CD4-positive, alpha-beta memory T cell (primary cell): ENCODE data around the gene CPM. TPM values are rescaled to one million over a fixed set of nuclear protein-coding genes. Genes with fewer than 3 reads are reported as not detected.

ENCODE experiments used
- CTCF ChIA-PET: fragments of 350-600 bp; sonication (Branson Sonifier 250); formaldehyde crosslinking; loops from one replicate; lab custom pipeline; 2021; ENCODE audit warnings: inconsistent platforms; ENCODE audit not compliant: partially characterized antibody; lab: Charles Lee
- POLR2A ChIA-PET: fragments of 350-600 bp; sonication (Branson Sonifier 250); formaldehyde crosslinking; loops from one replicate; lab custom pipeline; 2021; ENCODE audit not compliant: partially characterized antibody; lab: Charles Lee
- DNase-seq, 5 donors: peaks; one replicate each; pipeline versions ENCODE4 v3.0.0 to v3.0.0-alpha.2; 2020 to 2022; ENCODE audit warnings: mixed read lengths in 1 of 5
- H3K27ac ChIP-seq: one replicate; pipeline ENCODE4 v1.7.0; 2013; ENCODE audit warnings: low read depth, low read length
- H3K27me3 ChIP-seq: 2 replicates; pipeline ENCODE4 v1.7.0; 2013; ENCODE audit warnings: mild to moderate bottlenecking, low read length, moderate library complexity; ENCODE audit not compliant: insufficient read depth
- H3K36me3 ChIP-seq: 2 replicates; pipeline ENCODE4 v1.7.0; 2013; ENCODE audit warnings: mild to moderate bottlenecking, low read length, moderate library complexity; ENCODE audit not compliant: insufficient read depth
- H3K4me1 ChIP-seq: 2 replicates; pipeline ENCODE4 v1.7.0; 2013; ENCODE audit warnings: mild to moderate bottlenecking, low read length, moderate library complexity; ENCODE audit not compliant: insufficient read depth
- H3K4me3 ChIP-seq, 2 donors: one replicate each; pipeline ENCODE4 v1.7.0; 2013; ENCODE audit warnings: low read length in 2 of 2, mild to moderate bottlenecking in 1 of 2
- H3K9me3 ChIP-seq, 2 donors: one replicate each; pipeline ENCODE4 v1.7.0; 2013; ENCODE audit warnings: low read length in 2 of 2, control low read depth in 1 of 2; ENCODE audit not compliant: control insufficient read depth in 1 of 2
- H3K27ac Mint-ChIP-seq, 7 donors: one replicate each; pipeline ENCODE4 v1.8.0; 2020 to 2021; ENCODE audit warnings: mixed read lengths in 7 of 7, mild to moderate bottlenecking in 6 of 7, inconsistent platforms in 3 of 7, moderate library complexity in 3 of 7
- H3K27me3 Mint-ChIP-seq, 2 donors: one replicate each; pipeline ENCODE4 v1.8.0; 2020 to 2021; ENCODE audit warnings: mixed read lengths in 2 of 2
- H3K36me3 Mint-ChIP-seq, 2 donors: one replicate each; pipeline ENCODE4 v1.8.0; 2020 to 2021; ENCODE audit warnings: mixed read lengths in 2 of 2, inconsistent platforms in 1 of 2, mild to moderate bottlenecking in 1 of 2
- H3K4me1 Mint-ChIP-seq, 4 donors: one replicate each; pipeline ENCODE4 v1.8.0; 2020 to 2021; ENCODE audit warnings: mixed read lengths in 4 of 4, mild to moderate bottlenecking in 1 of 4
- H3K4me3 Mint-ChIP-seq, 8 donors: one replicate each; pipeline ENCODE4 v1.8.0; 2020 to 2021; ENCODE audit warnings: mixed read lengths in 8 of 8, mild to moderate bottlenecking in 7 of 8, moderate library complexity in 6 of 8, inconsistent platforms in 3 of 8
- H3K9me3 Mint-ChIP-seq, 8 donors: one replicate each; pipeline ENCODE4 v1.8.0; 2020 to 2021; ENCODE audit warnings: mixed read lengths in 8 of 8, mild to moderate bottlenecking in 5 of 8, inconsistent platforms in 3 of 8, moderate library complexity in 1 of 8
- intact Hi-C: fragments of 100-400 bp; cut with micrococcal nuclease; formaldehyde crosslinking; loops from one replicate; pipeline ENCODE4 v1.15.1; 2023
- polyA plus RNA-seq, 2 donors: library from polyadenylated mRNA; unstranded; fragments of 300-500 nt; fragmentation: Illumina TruSeq; gene quantifications; one replicate each; pipeline ENCODE4 v1.2.3, GENCODE V29; 2021
- total RNA-seq, 2 experiments: library from RNA; stranded (reverse); gene quantifications; one replicate each; pipeline ENCODE4 v1.2.3, GENCODE V29; 2021

CPM gene
- total RNA-seq (1 to 10 TPM; 2.0 to 3.1 TPM), polyA plus RNA-seq (1 to 10 TPM; 1.3 to 2.5 TPM)

GRCh38 chr12:68932961-68933893 is at the start of gene CPM:
TSS of gene CPM (minus strand) at chr12:68933171. CDS start at chr12:68932837, 334 bp downstream.
- Mint-ChIP-seq H3K4me1 (peaks cover 5 to 9% (median 8%) of the 10 kb centered on the region in 4 donors), H3K27me3 (peaks cover 3 to 7% of the 10 kb centered on the region in 2 donors), H3K4me3 (peak within 1 kb of the TSS; percentile 82 to 93 (median 89)), H3K36me3 (no peaks in the 10 kb centered on the region), H3K9me3 (peaks cover 0 to 3% (median under 1%) of the 10 kb centered on the region in 8 donors), H3K27ac (peak within 1 kb of the TSS in 5 of 7 donors; percentile 14 to 78 (median 52))
- H3K4me1 ChIP-seq = peaks cover 13% of the 10 kb centered on the region
- intact Hi-C loops = loop anchor here (2.0 to 10.0 kb wide), 2 partner anchors 802 to 1664 kb away; partner anchors contain the start of genes CAND1 and RAB3IP
- no peaks in the 10 kb centered on the region for H3K9me3 ChIP-seq
- ChIA-PET CTCF (interaction anchor here (1.3 kb wide), 1 partner anchor 125 kb away, joined by 4 read pairs; the partner anchor contains the start of gene MDM2), POLR2A (interaction anchor here (0.6 to 1.3 kb wide), 2 partner anchors 10 to 126 kb away, joined by 3 read pairs; no protein-coding TSS in a partner anchor)
- H3K27ac ChIP-seq = no peak within 1 kb of the TSS
- peaks cover 8% of the 10 kb centered on the region for H3K27me3 ChIP-seq
- peak within 1 kb of the TSS; percentile 4 to 60 for H3K4me3 ChIP-seq
- H3K36me3 ChIP-seq = no peaks in the 10 kb centered on the region
- DNase-seq = peak; percentile 56 to 73 (median 70)

GRCh38 chr12:68981516-68981915 is 48.5 kb upstream of the CPM start:
- H3K27ac Mint-ChIP-seq = no peak overlapping the region
- intact Hi-C loops = no loop called here
- CTCF ChIA-PET = no interaction called here

GRCh38 chr12:68980476-68981212 is 47.7 kb upstream of the CPM start:
- peaks cover 1 to 4% of the 10 kb centered on the region in 2 donors for H3K36me3 Mint-ChIP-seq
- ChIA-PET POLR2A (no interaction called here), CTCF (no interaction called here)
- H3K9me3 Mint-ChIP-seq = peaks cover 0 to 31% (median 14%) of the 10 kb centered on the region in 8 donors
- Histone ChIP-seq H3K27ac (no peak overlapping the region), H3K27me3 (no peaks in the 10 kb centered on the region), H3K9me3 (no peaks in the 10 kb centered on the region), H3K36me3 (no peaks in the 10 kb centered on the region), H3K4me3 (no peak overlapping the region), H3K4me1 (no peaks in the 10 kb centered on the region)
- no peak overlapping the region for H3K4me3 Mint-ChIP-seq
- no peaks in the 10 kb centered on the region for H3K27me3 Mint-ChIP-seq
- H3K4me1 Mint-ChIP-seq = no peaks in the 10 kb centered on the region
- intact Hi-C loops = no loop called here
- no peak for DNase-seq
- no peak overlapping the region for H3K27ac Mint-ChIP-seq

More at GRCh38 chr12:68981516-68981915, 48.5 kb upstream of the CPM start:
- Mint-ChIP-seq H3K27me3 (no peaks in the 10 kb centered on the region), H3K4me1 (no peaks in the 10 kb centered on the region), H3K9me3 (peaks cover 0 to 31% (median 14%) of the 10 kb centered on the region in 8 donors), H3K4me3 (no peak overlapping the region), H3K36me3 (peaks cover 1 to 4% of the 10 kb centered on the region in 2 donors)
- no peaks in the 10 kb centered on the region for H3K4me1 ChIP-seq
- no peak overlapping the region for H3K4me3 ChIP-seq
- DNase-seq = no peak
- no peaks in the 10 kb centered on the region for H3K27me3 ChIP-seq
- H3K36me3 ChIP-seq = no peaks in the 10 kb centered on the region
- POLR2A ChIA-PET = no interaction called here
- H3K9me3 ChIP-seq = no peaks in the 10 kb centered on the region
- no peak overlapping the region for H3K27ac ChIP-seq

GRCh38 chr12:68978678-68979077 is 45.7 kb upstream of the CPM start:
- no peak for DNase-seq
- CTCF ChIA-PET = no interaction called here
- H3K36me3 ChIP-seq = no peaks in the 10 kb centered on the region
- H3K4me3 ChIP-seq = no peak overlapping the region
- POLR2A ChIA-PET = no interaction called here
- Mint-ChIP-seq H3K36me3 (peaks cover 1 to 4% of the 10 kb centered on the region in 2 donors), H3K4me3 (no peak overlapping the region), H3K4me1 (no peaks in the 10 kb centered on the region), H3K9me3 (peaks cover 0 to 19% (median 13%) of the 10 kb centered on the region in 8 donors), H3K27me3 (no peaks in the 10 kb centered on the region), H3K27ac (no peak overlapping the region)
- H3K4me1 ChIP-seq = no peaks in the 10 kb centered on the region
- no peaks in the 10 kb centered on the region for H3K27me3 ChIP-seq
- no peaks in the 10 kb centered on the region for H3K9me3 ChIP-seq
- no peak overlapping the region for H3K27ac ChIP-seq
- intact Hi-C loops = no loop called here

- Histone ChIP-seq H3K27ac (no peak overlapping the region), H3K36me3 (no peaks in the 10 kb centered on the region), H3K27me3 (no peaks in the 10 kb centered on the region), H3K4me1 (no peaks in the 10 kb centered on the region), H3K4me3 (no peak overlapping the region), H3K9me3 (no peaks in the 10 kb centered on the region)
- Mint-ChIP-seq H3K9me3 (peaks cover 0 to 12% (median 7%) of the 10 kb centered on the region in 8 donors), H3K27me3 (no peaks in the 10 kb centered on the region), H3K4me3 (no peak overlapping the region), H3K4me1 (no peaks in the 10 kb centered on the region), H3K27ac (no peak overlapping the region), H3K36me3 (peaks cover 1 to 4% of the 10 kb centered on the region in 2 donors)
- ChIA-PET POLR2A (no interaction called here), CTCF (no interaction called here)
- intact Hi-C loops = no loop called here
- no peak for DNase-seq
Observed at GRCh38 chr12:68977909-68978610, 45.1 kb upstream of the CPM start.

- no peak overlapping the region for H3K4me3 ChIP-seq
- ChIA-PET POLR2A (no interaction called here), CTCF (no interaction called here)
- intact Hi-C loops = no loop called here
- no peak for DNase-seq
- H3K9me3 ChIP-seq = no peaks in the 10 kb centered on the region
- H3K27me3 Mint-ChIP-seq = no peaks in the 10 kb centered on the region
- H3K4me3 Mint-ChIP-seq = no peak overlapping the region
- H3K27ac ChIP-seq = no peak overlapping the region
- H3K4me1 Mint-ChIP-seq = no peaks in the 10 kb centered on the region
- H3K4me1 ChIP-seq = no peaks in the 10 kb centered on the region
- peaks cover 0 to 5% (median under 1%) of the 10 kb centered on the region in 8 donors for H3K9me3 Mint-ChIP-seq
- H3K36me3 Mint-ChIP-seq = no peaks in the 10 kb centered on the region
- H3K27ac Mint-ChIP-seq = no peak overlapping the region
- no peaks in the 10 kb centered on the region for H3K36me3 ChIP-seq
- H3K27me3 ChIP-seq = no peaks in the 10 kb centered on the region
Observed at GRCh38 chr12:68977335-68977734, 44.4 kb upstream of the CPM start.
